ENCODE data around the gene FGFRL1. TPM values are rescaled to one million over a fixed set of nuclear protein-coding genes. Genes with fewer than 3 reads are reported as not detected.

FGFRL1 gene
- total RNA-seq, 1 experiment from 2014 or later: 26.1 TPM

GRCh38 chr4:1006856-1007255 is 4.6 kb upstream of the FGFRL1 start:
- Histone ChIP-seq H2BK20ac (ENCODE audit: low read depth, low read length, poor library complexity, severe bottlenecking) (no peak overlapping the region), H2AFZ (ENCODE audit: low read length) (no peak overlapping the region), H3K4ac (ENCODE audit: low read depth, low read length) (no peak overlapping the region), H3K56ac (ENCODE audit: insufficient read length, low read depth, low read length) (no peak overlapping the region), H3K27me3 (ENCODE audit: insufficient read depth, low read length) (peaks cover 35% of the 10 kb centered on the region; the same call in 1 of the 2 replicates), H2BK15ac (ENCODE audit: low read depth, low read length) (no peak overlapping the region), H3K9me3 (ENCODE audit: control insufficient read depth, low read depth, low read length) (no peaks in the 10 kb centered on the region), H4K8ac (replicated peaks; ENCODE audit: insufficient read length, low read depth, low read length) (no peak overlapping the region), H3K4me1 (ENCODE audit: insufficient read depth, low read length) (no peaks in the 10 kb centered on the region), H3K23me2 (ENCODE audit: insufficient read length, low read depth, low read length, poor library complexity, severe bottlenecking) (peaks cover 23% of the 10 kb centered on the region), H3K79me1 (ENCODE audit: insufficient read depth, low read depth, low read length, poor library complexity, severe bottlenecking) (no peaks in the 10 kb centered on the region), H4K20me1 (ENCODE audit: control insufficient read depth, insufficient read depth, insufficient read length) (no peaks in the 10 kb centered on the region), H2BK120ac (ENCODE audit: low read depth, low read length, poor library complexity, severe bottlenecking) (no peak overlapping the region), H3K27ac (ENCODE audit: insufficient read length, low read depth, low read length) (no peak overlapping the region), H4K5ac (ENCODE audit: insufficient read length, low read depth, low read length) (no peak overlapping the region), H3K23ac (ENCODE audit: insufficient read length, low read depth, low read length) (no peak overlapping the region), H2BK12ac (ENCODE audit: insufficient read length, low read depth, low read length) (no peak overlapping the region), H2AK5ac (ENCODE audit: insufficient read length, low read length) (no peak overlapping the region), H3K79me2 (ENCODE audit: insufficient read depth, low read length) (no peaks in the 10 kb centered on the region), H3K4me2 (ENCODE audit: insufficient read depth, insufficient read length, low read length) (no peak overlapping the region), H3T11ph (ENCODE audit: low read length) (no peak overlapping the region), H2BK5ac (ENCODE audit: insufficient read length, low read length) (no peak overlapping the region), H3K18ac (ENCODE audit: insufficient read length, low read depth, low read length) (no peak overlapping the region), H4K91ac (ENCODE audit: insufficient read length, low read depth, low read length) (no peak overlapping the region), H3K9ac (ENCODE audit: extremely low read depth, insufficient read length, low read length) (no peak overlapping the region), H3K14ac (ENCODE audit: insufficient read depth, low read length) (no peak overlapping the region)
- Mint-ChIP-seq H3K27me3 (ENCODE audit: low read depth) (peaks cover 75% of the 10 kb centered on the region), H3K4me3 (no peak overlapping the region), H3K27ac (no peak overlapping the region), H3K4me1 (peaks cover 12 to 15% of the 10 kb centered on the region in 2 experiments), H3K36me3 (ENCODE audit: insufficient read depth in 1 of 3, low read depth in 3 of 3) (no peaks in the 10 kb centered on the region), H3K9me3 (peaks cover 3 to 13% of the 10 kb centered on the region in 2 experiments; a peak in 4 of 5 replicates)
- no peak for TF ChIP-seq CTCF (conservative IDR thresholded peaks at IDR 0.05)
- no peak for DNase-seq
- WGBS (ENCODE audit: extremely low coverage, insufficient read length, low lambda C conversion rate): no CpG with 5 or more reads among the region's 5 CpGs

Data from H9 (cell line).